ENCODE results near the gene RBP3. TPM values are rescaled to one million over a fixed set of nuclear protein-coding genes. Genes with fewer than 3 reads are reported as not detected.

The RBP3 gene
- total and polyA plus RNA-seq, 4 donors = not detected

DNA sequence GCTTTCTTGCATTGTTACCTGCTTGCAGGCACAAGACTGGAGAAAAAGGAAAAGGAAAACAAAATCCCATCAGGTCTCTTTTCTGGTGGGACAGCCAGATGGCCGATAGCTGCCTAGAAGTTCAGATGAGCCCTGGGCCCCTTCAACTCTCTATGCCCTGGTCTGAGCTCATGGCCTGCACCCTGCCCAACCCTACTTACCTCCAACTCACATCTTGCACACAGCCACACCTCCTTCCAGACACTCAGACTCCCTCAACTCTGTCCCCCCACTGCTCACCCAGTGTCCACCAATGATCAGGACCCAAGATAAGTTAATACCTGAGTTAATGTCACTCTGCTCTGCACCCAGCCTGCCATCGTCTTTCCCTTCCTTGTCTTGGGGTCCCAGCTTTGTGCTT, 10.9 kb downstream of the RBP3 start:
- no peak for TF ChIP-seq TAF1 (conservative IDR thresholded peaks at IDR 0.05)
- no peak for TF ChIP-seq SP1 (IDR thresholded peaks at IDR 0.05)
- no peak for TF ChIP-seq RAD21 (IDR thresholded peaks at IDR 0.05)
- TF ChIP-seq, protein P1, sequence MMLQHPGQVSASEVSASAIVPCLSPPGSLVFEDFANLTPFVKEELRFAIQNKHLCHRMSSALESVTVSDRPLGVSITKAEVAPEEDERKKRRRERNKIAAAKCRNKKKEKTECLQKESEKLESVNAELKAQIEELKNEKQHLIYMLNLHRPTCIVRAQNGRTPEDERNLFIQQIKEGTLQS (IDR thresholded peaks at IDR 0.05) = no peak
- TF ChIP-seq, protein P2, sequence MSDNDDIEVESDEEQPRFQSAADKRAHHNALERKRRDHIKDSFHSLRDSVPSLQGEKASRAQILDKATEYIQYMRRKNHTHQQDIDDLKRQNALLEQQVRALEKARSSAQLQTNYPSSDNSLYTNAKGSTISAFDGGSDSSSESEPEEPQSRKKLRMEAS (IDR thresholded peaks at IDR 0.05) = no peak
- TF ChIP-seq RXRA (IDR thresholded peaks at IDR 0.05) = no peak
- TF ChIP-seq JUND (IDR thresholded peaks at IDR 0.05) = no peak
- TF ChIP-seq, protein P3, sequence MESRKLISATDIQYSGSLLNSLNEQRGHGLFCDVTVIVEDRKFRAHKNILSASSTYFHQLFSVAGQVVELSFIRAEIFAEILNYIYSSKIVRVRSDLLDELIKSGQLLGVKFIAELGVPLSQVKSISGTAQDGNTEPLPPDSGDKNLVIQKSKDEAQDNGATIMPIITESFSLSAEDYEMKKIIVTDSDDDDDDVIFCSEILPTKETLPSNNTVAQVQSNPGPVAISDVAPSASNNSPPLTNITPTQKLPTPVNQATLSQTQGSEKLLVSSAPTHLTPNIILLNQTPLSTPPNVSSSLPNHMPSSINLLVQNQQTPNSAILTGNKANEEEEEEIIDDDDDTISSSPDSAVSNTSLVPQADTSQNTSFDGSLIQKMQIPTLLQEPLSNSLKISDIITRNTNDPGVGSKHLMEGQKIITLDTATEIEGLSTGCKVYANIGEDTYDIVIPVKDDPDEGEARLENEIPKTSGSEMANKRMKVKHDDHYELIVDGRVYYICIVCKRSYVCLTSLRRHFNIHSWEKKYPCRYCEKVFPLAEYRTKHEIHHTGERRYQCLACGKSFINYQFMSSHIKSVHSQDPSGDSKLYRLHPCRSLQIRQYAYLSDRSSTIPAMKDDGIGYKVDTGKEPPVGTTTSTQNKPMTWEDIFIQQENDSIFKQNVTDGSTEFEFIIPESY (IDR thresholded peaks at IDR 0.05) = no peak
- Histone ChIP-seq H3K4me1 (ENCODE audit: control insufficient read depth in 4 of 4, insufficient read depth in 4 of 4, low read length in 3 of 4) (no peaks in the 10 kb centered on the region), H3K9me3 (ENCODE audit: control insufficient read depth in 4 of 4, low read length in 3 of 4) (no peaks in the 10 kb centered on the region), H3K9ac (ENCODE audit: low read depth in 1 of 2, low read length in 2 of 2) (no peak overlapping the region), H3K4me3 (ENCODE audit: low read depth in 1 of 3, low read length in 3 of 3) (no peak overlapping the region), H3K36me3 (ENCODE audit: control insufficient read depth in 4 of 4, insufficient read depth in 3 of 4, low read depth in 1 of 4, low read length in 3 of 4) (no peaks in the 10 kb centered on the region), H3K27me3 (ENCODE audit: control insufficient read depth in 4 of 4, insufficient read depth in 4 of 4, low read length in 3 of 4) (no peaks in the 10 kb centered on the region), H3K27ac (ENCODE audit: low read depth in 1 of 2, low read length in 2 of 2) (no peak overlapping the region)
- DNase-seq (ENCODE audit: low spot score) = no peak
- WGBS = 91% methylated on average over 2 of the region's 2 CpGs

DNA sequence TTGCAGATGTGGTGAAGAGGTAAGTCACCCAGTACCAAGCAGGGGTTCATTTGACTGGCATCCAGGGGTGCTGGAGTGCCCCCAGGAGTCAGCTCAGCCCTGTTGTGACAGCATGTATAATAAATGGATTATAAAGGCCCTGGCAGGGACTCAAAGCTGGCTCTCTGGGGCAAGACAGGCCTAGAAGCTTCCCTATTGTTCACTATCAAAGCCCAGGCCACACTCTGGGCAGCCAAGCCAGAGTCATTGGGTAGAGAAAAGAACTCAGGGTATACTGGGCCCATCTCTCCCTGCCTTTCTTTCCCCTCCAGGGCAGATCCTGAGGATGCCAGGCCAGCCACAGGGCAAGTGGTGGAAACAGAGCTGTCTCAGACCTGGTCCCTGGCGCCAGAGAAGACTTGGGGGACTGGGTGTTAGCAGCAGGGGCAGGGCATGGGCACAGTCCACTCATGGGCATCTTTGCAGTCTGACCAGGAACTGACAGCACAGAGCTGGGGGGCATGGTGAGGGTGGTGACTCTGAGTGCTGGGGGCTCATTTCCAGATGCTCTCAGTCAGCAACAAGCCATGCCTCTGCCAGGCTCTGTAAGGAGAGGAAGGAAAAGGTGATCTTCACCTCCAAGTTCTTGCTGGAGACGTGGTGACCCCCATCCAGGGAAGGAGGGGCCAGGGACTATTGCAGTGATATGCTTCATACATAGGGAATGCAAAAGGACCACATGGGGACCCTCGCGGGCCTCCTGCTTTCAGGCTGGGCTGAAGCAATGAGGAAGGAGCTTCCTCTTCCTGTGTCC, 11.7 kb downstream of the RBP3 start:
- no peak for DNase-seq (ENCODE audit: low spot score)

More for the DNA sequence above, 11.7 kb downstream of the RBP3 start:
- no peak overlapping the region for H3K4me3 ChIP-seq (ENCODE audit: low read depth in 1 of 3, low read length in 3 of 3)
- no peaks in the 10 kb centered on the region for H3K27me3 ChIP-seq (ENCODE audit: control insufficient read depth in 4 of 4, insufficient read depth in 4 of 4, low read length in 3 of 4)
- no peaks in the 10 kb centered on the region for H3K9me3 ChIP-seq (ENCODE audit: control insufficient read depth in 4 of 4, low read length in 3 of 4)
- no peaks in the 10 kb centered on the region for H3K36me3 ChIP-seq (ENCODE audit: control insufficient read depth in 4 of 4, insufficient read depth in 3 of 4, low read depth in 1 of 4, low read length in 3 of 4)
- TF ChIP-seq, protein P2 (IDR thresholded peaks at IDR 0.05) = no peak
- TF ChIP-seq RXRA (IDR thresholded peaks at IDR 0.05) (no peak), TAF1 (conservative IDR thresholded peaks at IDR 0.05) (no peak), SP1 (IDR thresholded peaks at IDR 0.05) (no peak)
- TF ChIP-seq, protein P3 (IDR thresholded peaks at IDR 0.05) = no peak
- H3K27ac ChIP-seq (ENCODE audit: low read depth in 1 of 2, low read length in 2 of 2) = no peak overlapping the region
- no peak overlapping the region for H3K9ac ChIP-seq (ENCODE audit: low read depth in 1 of 2, low read length in 2 of 2)
- H3K4me1 ChIP-seq (ENCODE audit: control insufficient read depth in 4 of 4, insufficient read depth in 4 of 4, low read length in 3 of 4) = no peaks in the 10 kb centered on the region
- 86% methylated on average over 4 of the region's 4 CpGs for WGBS
